WTC11 (cell line): ENCODE data around the gene PACSIN3. TPM values are rescaled to one million over a fixed set of nuclear protein-coding genes. Genes with fewer than 3 reads are reported as not detected.

Source experiments
- ATAC-seq: fragments of 200-7000 bp; cut with Tn5 transposase; 2 replicates; pipeline ENCODE4 v1.10.0; 2021; ENCODE audit warnings: mild to moderate bottlenecking, moderate library complexity
- CTCF ChIA-PET: fragments of 300-600 bp; sonication (Branson Sonifier 250); formaldehyde crosslinking; loops from one replicate; lab custom pipeline; 2021; ENCODE audit warnings: antibody characterized with exemption; lab: Charles Lee
- POLR2A ChIA-PET: fragments of 350-600 bp; sonication (Branson Sonifier 250); formaldehyde crosslinking; loops from one replicate; lab custom pipeline; 2021; ENCODE audit warnings: antibody characterized with exemption; lab: Charles Lee
- DNase-seq: peaks from one replicate; pipeline ENCODE4 v3.0.0; 2021; ENCODE audit warnings: low spot score
- H3K27ac Mint-ChIP-seq: 2 replicates; pipeline ENCODE4 v1.8.0; 2021; ENCODE audit warnings: mixed read lengths
- H3K27me3 Mint-ChIP-seq: 2 replicates; pipeline ENCODE4 v1.8.0; 2021; ENCODE audit warnings: low read depth, mild to moderate bottlenecking, moderate library complexity, mixed read lengths
- H3K36me3 Mint-ChIP-seq: 2 replicates; pipeline ENCODE4 v1.8.0; 2021; ENCODE audit warnings: mixed read lengths
- H3K4me1 Mint-ChIP-seq: 2 replicates; pipeline ENCODE4 v1.8.0; 2022; ENCODE audit warnings: mixed read lengths
- H3K4me3 Mint-ChIP-seq: 2 replicates; pipeline ENCODE4 v1.8.0; 2021; ENCODE audit warnings: mild to moderate bottlenecking, moderate library complexity, mixed read lengths
- H3K9me3 Mint-ChIP-seq: 2 replicates; pipeline ENCODE4 v1.8.0; 2021; ENCODE audit warnings: mixed read lengths
- AFF4 ChIP-seq: sonication (generic); formaldehyde crosslinking; IDR thresholded peaks from 2 replicates; pipeline ENCODE4 v1.8.1; 2023; ENCODE audit warnings: mild to moderate bottlenecking, missing genetic modification reagents, borderline replicate concordance
- ARID4B ChIP-seq: sonication (generic); formaldehyde crosslinking; IDR thresholded peaks from 2 replicates; pipeline ENCODE4 v1.8.0; 2023; ENCODE audit warnings: missing genetic modification reagents, mild to moderate bottlenecking, borderline replicate concordance
- E2F1 ChIP-seq: sonication (generic); formaldehyde crosslinking; IDR thresholded peaks from 2 replicates; pipeline ENCODE4 v1.8.0; 2022; ENCODE audit warnings: mild to moderate bottlenecking, missing genetic modification reagents
- ERG ChIP-seq: fragments of 250-450 bp; sonication (Bioruptor Pico); IDR thresholded peaks from 2 replicates; pipeline ENCODE4 v1.8.0; 2021; ENCODE audit warnings: mild to moderate bottlenecking
- FOXJ3 ChIP-seq: sonication (generic); formaldehyde crosslinking; IDR thresholded peaks from 2 replicates; pipeline ENCODE4 v1.9.0; 2021; ENCODE audit warnings: missing genetic modification reagents, mild to moderate bottlenecking, borderline replicate concordance
- FOXP1 ChIP-seq: sonication (generic); formaldehyde crosslinking; IDR thresholded peaks from 2 replicates; pipeline ENCODE4 v1.8.0; 2022; ENCODE audit warnings: missing genetic modification reagents, mild to moderate bottlenecking, moderate library complexity, borderline replicate concordance
- GTF2I ChIP-seq: fragments of 250-450 bp; sonication (Bioruptor Pico); conservative IDR thresholded peaks from 2 replicates; pipeline ENCODE4 v1.4.0; 2021; ENCODE audit warnings: mild to moderate bottlenecking
- HMGXB4 ChIP-seq: sonication (generic); formaldehyde crosslinking; IDR thresholded peaks from 2 replicates; pipeline ENCODE4 v1.8.1; 2023; ENCODE audit warnings: mild to moderate bottlenecking, moderate library complexity, missing genetic modification reagents
- MLX ChIP-seq: sonication (generic); formaldehyde crosslinking; IDR thresholded peaks from 2 replicates; pipeline ENCODE4 v1.8.1; 2023; ENCODE audit warnings: mild to moderate bottlenecking, missing genetic modification reagents, moderate library complexity
- SP1 ChIP-seq: sonication (generic); formaldehyde crosslinking; conservative IDR thresholded peaks from 2 replicates; pipeline ENCODE4 v1.8.1; 2022; ENCODE audit warnings: missing genetic modification reagents
- USF1 ChIP-seq: sonication (generic); formaldehyde crosslinking; IDR thresholded peaks from 2 replicates; pipeline ENCODE4 v1.8.0; 2022; ENCODE audit warnings: mild to moderate bottlenecking, missing genetic modification reagents
- ZNF416 ChIP-seq: fragments of 250-450 bp; sonication (Bioruptor Pico); IDR thresholded peaks from 2 replicates; pipeline ENCODE4 v1.9.0; 2021; ENCODE audit warnings: mild to moderate bottlenecking, inconsistent platforms
- ZNF423 ChIP-seq: fragments of 250-450 bp; sonication (Bioruptor Pico); IDR thresholded peaks from 2 replicates; pipeline ENCODE4 v2.1.2; 2022; ENCODE audit warnings: mild to moderate bottlenecking, moderate library complexity
- ZNF532 ChIP-seq: fragments of 250-450 bp; sonication (Bioruptor Pico); IDR thresholded peaks from 2 replicates; pipeline ENCODE4 v1.9.0; 2021; ENCODE audit warnings: mild to moderate bottlenecking, borderline replicate concordance
- total RNA-seq: library from RNA; stranded (reverse); gene quantifications from 3 replicates; pipeline ENCODE4 v1.2.3, GENCODE V29; 2021

PACSIN3 gene
- total RNA-seq, 1 experiment from 2014 or later, result 76.8 TPM

GRCh38 chr11:47186700-47187695 lies 764 bp upstream of the PACSIN3 start:
- POLR2A ChIA-PET, result interaction anchor here (0.7 to 5.1 kb wide), 11 partner anchors 9 to 275 kb away, joined by 3 to 114 read pairs (median 7); partner anchors contain the start of genes ACP2, DDB2 and NR1H3
- 0 out of 2 replicates have a peak, but pooled peaks have one; percentile 31 for TF ChIP-seq AFF4 (CRISPR knock-in tag)
- TF ChIP-seq ZNF416 (CRISPR knock-in tag), result no peak
- TF ChIP-seq MLX (CRISPR knock-in tag), result no peak
- peak; percentile 68 for TF ChIP-seq HMGXB4 (CRISPR knock-in tag)
- TF ChIP-seq FOXP1 (CRISPR knock-in tag), result 0 out of 2 replicates have a peak, but pooled peaks have one; percentile 4
- TF ChIP-seq ZNF532 (CRISPR knock-in tag), result no peak
- no peak for TF ChIP-seq USF1 (CRISPR knock-in tag)
- no peak for TF ChIP-seq FOXJ3
- TF ChIP-seq SP1, result peak; percentile 59; the same call in 1 of the 2 replicates
- peak; percentile 91 for TF ChIP-seq GTF2I (CRISPR knock-in tag)
- peak; percentile 38; the same call in 1 of the 2 replicates for TF ChIP-seq ARID4B (CRISPR knock-in tag)
- TF ChIP-seq ERG (CRISPR knock-in tag), result peak; percentile 43; the same call in 1 of the 2 replicates
- TF ChIP-seq E2F1 (CRISPR knock-in tag), result no peak
- TF ChIP-seq ZNF423 (CRISPR knock-in tag), result peak; percentile 88

More at GRCh38 chr11:47186700-47187695, 764 bp upstream of the PACSIN3 start:
- ATAC-seq (peak; percentile 46), DNase-seq (peak; percentile 74)
- peaks cover 19% of the 10 kb centered on the region for H3K4me1 Mint-ChIP-seq
- no peaks in the 10 kb centered on the region for H3K9me3 Mint-ChIP-seq
- CTCF ChIA-PET, result interaction anchor here (0.5 to 4.9 kb wide), 13 partner anchors 9 to 221 kb away, joined by 3 to 101 read pairs (median 8); partner anchors contain the start of genes ACP2, DDB2 and NR1H3
- H3K4me3 Mint-ChIP-seq, result peak overlapping the region; percentile 81
- peaks cover 3% of the 10 kb centered on the region; the same call in 1 of the 2 replicates for H3K36me3 Mint-ChIP-seq
- peaks cover 9% of the 10 kb centered on the region for H3K27me3 Mint-ChIP-seq
- H3K27ac Mint-ChIP-seq, result peak overlapping the region; percentile 85
